Neural progenitor cell (in vitro differentiated cells): Measurements from ENCODE around the gene TSPAN3. TPM values are rescaled to one million over a fixed set of nuclear protein-coding genes. Genes with fewer than 3 reads are reported as not detected.

Experiments
- DNase-seq: peaks from one replicate; pipeline ENCODE4 v3.0.0-alpha.2; 2016; ENCODE audit warnings: low spot score
- H2AFZ ChIP-seq: fragments of 200-600 bp; sonication (generic); replicated peaks from 2 replicates; pipeline ENCODE4 v1.6.1; 2016; ENCODE audit warnings: antibody characterized with exemption
- H3F3A ChIP-seq: fragments of 200-600 bp; sonication (generic); 2 replicates; pipeline ENCODE4 v1.6.1; 2016; ENCODE audit warnings: antibody characterized with exemption, low read depth
- H3K27ac ChIP-seq: fragments of 200-600 bp; sonication (generic); 2 replicates; pipeline ENCODE4 v1.5.1; 2016; ENCODE audit warnings: mild to moderate bottlenecking
- H3K27me3 ChIP-seq: fragments of 200-600 bp; sonication (generic); 2 replicates; pipeline ENCODE4 v1.6.1; 2016; ENCODE audit warnings: mild to moderate bottlenecking, moderate library complexity
- H3K36me3 ChIP-seq: fragments of 200-600 bp; sonication (generic); 2 replicates; pipeline ENCODE4 v1.5.1; 2016
- H3K4me1 ChIP-seq: fragments of 200-600 bp; sonication (generic); 2 replicates; pipeline ENCODE4 v1.6.1; 2016; ENCODE audit warnings: mixed run types
- H3K4me2 ChIP-seq: fragments of 200-600 bp; sonication (generic); 2 replicates; pipeline ENCODE4 v1.6.1; 2016
- H3K4me3 ChIP-seq: fragments of 200-600 bp; sonication (generic); 2 replicates; pipeline ENCODE4 v1.5.1; 2016
- H3K79me2 ChIP-seq: fragments of 200-600 bp; sonication (generic); 2 replicates; pipeline ENCODE4 v1.6.1; 2016; ENCODE audit warnings: low read depth
- H3K9ac ChIP-seq: fragments of 200-600 bp; sonication (generic); 2 replicates; pipeline ENCODE4 v1.6.1; 2016
- H3K9me3 ChIP-seq: fragments of 200-600 bp; sonication (generic); 2 replicates; pipeline ENCODE4 v1.5.1; 2016; ENCODE audit warnings: low read depth
- H4K20me1 ChIP-seq: fragments of 200-600 bp; sonication (generic); 2 replicates; pipeline ENCODE4 v1.6.1; 2016; ENCODE audit warnings: low read depth
- H3K27ac Mint-ChIP-seq: 3 replicates; pipeline ENCODE4 v1.8.0; 2021; ENCODE audit warnings: mixed read lengths
- H3K27me3 Mint-ChIP-seq: 2 replicates; pipeline ENCODE4 v1.8.0; 2022; ENCODE audit warnings: low read depth, mild to moderate bottlenecking, inconsistent platforms, moderate library complexity, mixed read lengths; ENCODE audit not compliant: insufficient read depth
- H3K36me3 Mint-ChIP-seq: 3 replicates; pipeline ENCODE4 v1.8.0; 2021; ENCODE audit warnings: mixed read lengths
- H3K4me1 Mint-ChIP-seq: 3 replicates; pipeline ENCODE4 v1.8.0; 2021; ENCODE audit warnings: mixed read lengths
- H3K4me3 Mint-ChIP-seq: 3 replicates; pipeline ENCODE4 v1.8.0; 2021; ENCODE audit warnings: mild to moderate bottlenecking, moderate library complexity, mixed read lengths
- H3K9me3 Mint-ChIP-seq: 3 replicates; pipeline ENCODE4 v1.8.0; 2020; ENCODE audit warnings: mixed read lengths
- EZH2 ChIP-seq: fragments of 200-600 bp; sonication (generic); IDR thresholded peaks from 2 replicates; pipeline ENCODE4 v1.6.1; 2017; ENCODE audit warnings: antibody characterized with exemption, mild to moderate bottlenecking, moderate library complexity
- EZH2phosphoT487 ChIP-seq: fragments of 200-600 bp; sonication (generic); IDR thresholded peaks from 2 replicates; pipeline ENCODE4 v1.6.1; 2017; ENCODE audit warnings: antibody characterized with exemption
- total RNA-seq: library from RNA; depleted of rRNA; stranded (reverse); fragments of >200 nt; gene quantifications from 2 replicates; pipeline ENCODE4 v1.2.3, GENCODE V29; 2015; ENCODE audit warnings: low replicate concordance
- TF ChIP-seq, protein P1 (sequence below): fragments of 200-600 bp; sonication (generic); IDR thresholded peaks from 2 replicates; pipeline ENCODE4 v1.5.1; 2017; ENCODE audit warnings: antibody characterized with exemption, mild to moderate bottlenecking

The TSPAN3 gene
- total RNA-seq, result 331 and 474 TPM in 2 replicates

DNA sequence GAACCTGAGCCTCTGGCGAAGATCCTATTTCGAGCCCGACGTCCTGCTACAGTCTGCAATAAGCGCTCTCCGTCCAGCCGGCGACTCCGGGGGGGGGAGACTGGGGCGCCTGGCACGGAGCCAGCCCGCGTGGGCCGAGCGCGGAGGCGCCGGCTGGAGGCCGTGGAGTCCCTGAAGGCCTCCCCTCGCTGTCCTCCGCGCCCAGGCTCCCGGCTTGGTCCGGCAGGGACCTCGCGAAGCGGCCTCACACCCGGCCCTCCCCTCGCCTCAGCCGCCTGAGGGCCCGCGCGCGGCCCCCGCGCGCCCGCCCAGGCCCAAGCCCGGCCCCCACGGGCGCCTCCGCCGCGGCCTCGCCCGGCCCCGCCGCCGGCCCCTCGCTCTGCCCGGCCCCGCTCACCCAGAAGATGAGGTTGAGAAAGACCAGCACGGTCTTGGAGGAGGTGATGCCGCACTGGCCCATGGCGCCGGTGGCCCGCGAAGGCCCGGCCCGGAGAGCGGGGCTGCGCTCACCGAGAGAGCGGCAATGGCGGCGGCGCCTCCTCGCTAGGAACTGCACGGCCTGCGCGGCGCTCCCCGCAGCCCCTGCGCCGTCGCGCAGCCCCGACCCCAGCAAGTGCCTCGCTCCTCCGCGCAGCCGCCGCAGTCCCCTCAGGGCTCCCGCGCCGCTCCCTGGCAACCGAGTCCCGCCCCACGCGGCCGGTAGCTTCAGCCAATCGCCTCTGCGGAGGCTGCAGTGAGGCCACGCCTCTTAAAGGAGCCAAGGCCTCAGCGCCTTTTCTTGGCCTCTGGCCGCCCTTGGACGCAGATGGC lies at the start of gene TSPAN3:
Gene TSPAN3, minus strand, starts transcription at position 615 of the 810 bp plus-strand sequence. Its CDS starts 155 bp downstream, at position 460.
- H3K4me2 ChIP-seq, result peak within 1 kb of the TSS; percentile 98
- H3K36me3 Mint-ChIP-seq, result peaks cover 14% of the 10 kb centered on the region
- H3K9me3 ChIP-seq, result no peaks in the 10 kb centered on the region
- peak within 1 kb of the TSS; percentile 90 for H3K4me3 Mint-ChIP-seq
- no peaks in the 10 kb centered on the region for H3K36me3 ChIP-seq
- H3K9me3 Mint-ChIP-seq, result no peaks in the 10 kb centered on the region
- peaks cover 2% of the 10 kb centered on the region for H3K27me3 Mint-ChIP-seq
- H3K4me1 ChIP-seq, result peaks cover 23% of the 10 kb centered on the region
- peaks cover 49% of the 10 kb centered on the region for H3K79me2 ChIP-seq
- DNase-seq, result peak; percentile 98
- TF ChIP-seq EZH2, result no peak
- TF ChIP-seq, protein P1, sequence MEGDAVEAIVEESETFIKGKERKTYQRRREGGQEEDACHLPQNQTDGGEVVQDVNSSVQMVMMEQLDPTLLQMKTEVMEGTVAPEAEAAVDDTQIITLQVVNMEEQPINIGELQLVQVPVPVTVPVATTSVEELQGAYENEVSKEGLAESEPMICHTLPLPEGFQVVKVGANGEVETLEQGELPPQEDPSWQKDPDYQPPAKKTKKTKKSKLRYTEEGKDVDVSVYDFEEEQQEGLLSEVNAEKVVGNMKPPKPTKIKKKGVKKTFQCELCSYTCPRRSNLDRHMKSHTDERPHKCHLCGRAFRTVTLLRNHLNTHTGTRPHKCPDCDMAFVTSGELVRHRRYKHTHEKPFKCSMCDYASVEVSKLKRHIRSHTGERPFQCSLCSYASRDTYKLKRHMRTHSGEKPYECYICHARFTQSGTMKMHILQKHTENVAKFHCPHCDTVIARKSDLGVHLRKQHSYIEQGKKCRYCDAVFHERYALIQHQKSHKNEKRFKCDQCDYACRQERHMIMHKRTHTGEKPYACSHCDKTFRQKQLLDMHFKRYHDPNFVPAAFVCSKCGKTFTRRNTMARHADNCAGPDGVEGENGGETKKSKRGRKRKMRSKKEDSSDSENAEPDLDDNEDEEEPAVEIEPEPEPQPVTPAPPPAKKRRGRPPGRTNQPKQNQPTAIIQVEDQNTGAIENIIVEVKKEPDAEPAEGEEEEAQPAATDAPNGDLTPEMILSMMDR, result no peak
- no peak for TF ChIP-seq EZH2phosphoT487
- H3K9ac ChIP-seq, result peak within 1 kb of the TSS; percentile 76
- peak within 1 kb of the TSS; percentile 58 for H3K27ac Mint-ChIP-seq
- H3K4me1 Mint-ChIP-seq, result peaks cover 31% of the 10 kb centered on the region
- peak within 1 kb of the TSS; percentile 73 for H3K27ac ChIP-seq
- no peaks in the 10 kb centered on the region for H3F3A ChIP-seq
- H3K27me3 ChIP-seq, result no peaks in the 10 kb centered on the region
- H4K20me1 ChIP-seq, result peaks cover 47% of the 10 kb centered on the region
- H3K4me3 ChIP-seq, result peak within 1 kb of the TSS; percentile 88
- H2AFZ ChIP-seq, result peak within 1 kb of the TSS; percentile 98

DNA sequence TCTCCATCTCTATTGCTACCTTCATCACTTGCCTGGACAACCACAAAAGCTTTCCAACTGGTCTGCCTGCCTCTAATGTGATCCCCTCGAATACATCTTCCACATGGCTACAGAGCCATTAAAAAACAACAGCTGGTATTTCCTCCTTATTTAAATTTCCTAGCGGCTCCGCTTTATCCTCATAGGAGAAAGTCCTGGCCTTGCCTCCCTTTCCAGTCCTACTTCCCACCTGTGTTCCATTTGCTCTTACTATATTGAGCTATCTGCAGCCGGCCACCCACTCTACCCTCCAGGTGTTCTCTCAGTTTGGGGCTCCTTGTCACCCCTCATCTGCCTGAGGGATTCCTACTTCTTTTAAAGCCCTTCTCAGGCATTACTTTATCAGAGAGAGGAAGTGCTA lies 49.7 kb upstream of the TSPAN3 start:
- no peak overlapping the region for H3K27ac Mint-ChIP-seq
- no peak overlapping the region for H3K4me3 Mint-ChIP-seq
- Histone ChIP-seq H3K4me2 (no peak overlapping the region), H3K4me3 (no peak overlapping the region), H3K9me3 (no peaks in the 10 kb centered on the region), H3K79me2 (no peaks in the 10 kb centered on the region), H3F3A (no peaks in the 10 kb centered on the region), H3K27me3 (no peaks in the 10 kb centered on the region), H2AFZ (no peak overlapping the region), H3K36me3 (no peaks in the 10 kb centered on the region), H4K20me1 (no peaks in the 10 kb centered on the region), H3K27ac (no peak overlapping the region), H3K4me1 (no peaks in the 10 kb centered on the region), H3K9ac (no peak overlapping the region)
- peaks cover 6% of the 10 kb centered on the region for H3K4me1 Mint-ChIP-seq
- TF ChIP-seq, protein P1, result no peak
- TF ChIP-seq EZH2phosphoT487, result no peak
- TF ChIP-seq EZH2, result no peak
- no peaks in the 10 kb centered on the region for H3K9me3 Mint-ChIP-seq
- peaks cover 2% of the 10 kb centered on the region for H3K36me3 Mint-ChIP-seq
- H3K27me3 Mint-ChIP-seq, result no peaks in the 10 kb centered on the region
- no peak for DNase-seq

DNA sequence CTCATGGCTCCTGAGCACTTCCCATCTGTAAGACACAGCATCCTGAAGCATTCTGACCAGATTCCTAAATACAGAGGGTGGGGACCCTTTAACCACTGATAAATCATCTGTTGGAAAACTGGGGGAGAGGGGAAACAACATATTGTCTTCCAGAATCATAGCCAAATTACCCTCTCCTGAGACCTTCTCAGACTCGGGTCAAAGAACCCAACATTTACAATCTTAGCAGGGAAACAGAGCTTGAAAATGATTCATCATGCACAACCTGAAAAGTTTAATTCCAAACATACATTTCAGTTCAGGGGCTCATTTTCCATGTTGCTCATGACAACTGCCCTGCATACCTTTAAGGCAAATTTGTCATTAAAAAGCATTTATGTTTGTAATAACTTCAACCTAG lies 48.5 kb upstream of the TSPAN3 start:
- Histone ChIP-seq H3K4me1 (no peaks in the 10 kb centered on the region), H2AFZ (no peak overlapping the region), H3K9ac (no peak overlapping the region), H3K9me3 (no peaks in the 10 kb centered on the region), H3K27ac (no peak overlapping the region), H3K4me3 (no peak overlapping the region), H3K27me3 (no peaks in the 10 kb centered on the region), H4K20me1 (no peaks in the 10 kb centered on the region), H3K79me2 (no peaks in the 10 kb centered on the region), H3F3A (no peaks in the 10 kb centered on the region), H3K36me3 (no peaks in the 10 kb centered on the region), H3K4me2 (no peak overlapping the region)
- no peak for DNase-seq
- Mint-ChIP-seq H3K4me3 (no peak overlapping the region), H3K9me3 (no peaks in the 10 kb centered on the region), H3K27ac (no peak overlapping the region), H3K36me3 (peaks cover 2% of the 10 kb centered on the region), H3K4me1 (peaks cover 6% of the 10 kb centered on the region), H3K27me3 (no peaks in the 10 kb centered on the region)
- no peak for TF ChIP-seq EZH2
- TF ChIP-seq EZH2phosphoT487, result no peak
- TF ChIP-seq, protein P1, result no peak
